ENCODE results near the gene ECT2L.

DNA sequence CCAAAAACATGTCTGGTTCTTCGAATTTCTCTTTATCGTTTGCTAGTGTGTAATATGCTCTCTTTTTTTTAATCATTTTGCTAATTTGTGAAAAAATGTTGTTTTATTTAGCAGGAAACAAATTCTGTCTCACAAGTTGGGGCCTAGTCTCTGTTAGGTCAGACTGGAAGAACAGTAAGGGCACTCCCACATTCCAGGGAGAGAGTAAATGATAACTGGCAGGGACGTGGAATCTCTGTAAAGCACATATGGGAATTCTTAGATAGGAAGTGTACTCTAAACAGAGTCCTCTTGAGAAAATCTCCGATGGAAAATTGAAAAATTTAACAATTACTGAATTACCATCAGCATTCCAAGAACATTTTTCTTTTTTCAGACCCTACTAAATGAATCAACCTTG is 38.8 kb upstream of the ECT2L start:
- TF ChIP-seq CTCF (IDR thresholded peaks at IDR 0.05) (no peak), EP300 (IDR thresholded peaks at IDR 0.05) (no peak), POLR2A (IDR thresholded peaks at IDR 0.05) (no peak)

Measured in ovary (tissue), 3 donors.